Activated CD8-positive, alpha-beta memory T cell treated with anti-CD3 and anti-CD28 coated beads, Interleukin-2, amount 50 U/mL, for 1 hour (primary cell): Measurements from ENCODE around the gene RBM41.
A peak's percentile ranks its signal among the peaks of the same experiment; 100 is the strongest.
"Not testable (repeated sequence)": the region's sequence is repeated elsewhere in the genome, so short reads cannot be mapped to it uniquely, and the experiment has no call there.

Experiments used
- DNase-seq: peaks from one replicate; pipeline ENCODE4 v3.0.0-alpha.2; 2020; ENCODE audit errors: extremely low read depth

The RBM41 gene

DNA sequence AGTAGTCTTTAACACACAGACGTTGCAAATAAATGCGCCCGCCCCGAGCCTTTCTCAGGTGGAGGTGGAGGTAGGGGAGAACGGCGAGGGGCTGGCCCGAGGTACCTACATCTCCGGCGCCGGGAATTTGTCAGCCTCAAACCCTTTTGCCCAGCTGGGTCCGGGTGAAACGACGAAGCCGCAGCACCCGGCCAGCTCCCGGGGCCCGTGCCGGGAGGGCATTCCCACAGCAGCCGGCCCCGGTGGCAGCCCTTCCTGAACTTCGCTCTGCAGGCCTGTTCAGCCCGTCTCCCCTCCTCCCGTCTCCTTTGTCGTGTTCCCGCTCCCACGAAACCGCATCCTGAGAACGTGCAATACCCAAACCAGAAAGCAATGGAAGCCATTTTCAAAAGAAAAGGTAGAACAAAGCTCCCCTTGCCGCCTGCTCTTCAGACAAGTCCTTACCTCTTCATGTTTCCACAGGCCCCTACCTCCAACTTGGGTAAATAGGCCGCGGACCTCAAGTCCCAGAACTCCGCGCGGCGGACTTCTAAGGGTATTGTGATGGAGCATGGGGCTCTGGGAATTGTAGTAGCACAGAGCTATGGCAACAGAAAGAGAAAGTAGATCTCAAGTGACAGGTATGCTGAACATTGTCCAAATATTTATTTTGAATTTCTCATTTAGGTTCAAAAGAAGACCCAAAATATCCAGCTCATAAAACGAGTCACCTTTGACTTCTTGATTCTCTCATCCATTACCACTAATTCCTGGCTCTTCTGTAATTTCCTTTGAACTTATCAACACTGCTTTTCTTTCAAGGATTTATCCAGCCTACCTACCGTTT is at the start of gene RBM41:
Gene RBM41, minus strand, starts transcription at position 501 of the 826 bp plus-strand sequence. Its CDS starts 49 bp downstream, at position 452.
- DNase-seq, result peak; percentile 25

DNA sequence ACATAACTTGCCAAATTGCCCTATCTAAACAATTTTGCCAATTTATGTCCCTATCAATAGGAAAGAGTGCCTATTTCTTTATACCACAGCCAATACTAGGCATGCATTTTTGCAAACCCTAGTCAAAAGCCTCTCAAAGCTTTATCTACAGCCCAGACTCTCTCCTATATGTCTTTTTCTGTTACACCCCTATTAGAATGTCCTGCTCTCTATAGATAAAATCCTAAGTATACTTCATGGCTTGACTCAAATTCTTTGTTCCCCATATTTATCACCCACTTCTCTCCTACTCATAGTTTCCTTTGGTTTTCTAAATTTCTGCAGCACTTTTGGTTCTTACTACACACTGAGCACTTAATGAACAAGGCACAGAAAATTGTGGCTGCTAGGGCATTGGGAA is 49.6 kb upstream of the RBM41 start:
- no peak for DNase-seq

DNA sequence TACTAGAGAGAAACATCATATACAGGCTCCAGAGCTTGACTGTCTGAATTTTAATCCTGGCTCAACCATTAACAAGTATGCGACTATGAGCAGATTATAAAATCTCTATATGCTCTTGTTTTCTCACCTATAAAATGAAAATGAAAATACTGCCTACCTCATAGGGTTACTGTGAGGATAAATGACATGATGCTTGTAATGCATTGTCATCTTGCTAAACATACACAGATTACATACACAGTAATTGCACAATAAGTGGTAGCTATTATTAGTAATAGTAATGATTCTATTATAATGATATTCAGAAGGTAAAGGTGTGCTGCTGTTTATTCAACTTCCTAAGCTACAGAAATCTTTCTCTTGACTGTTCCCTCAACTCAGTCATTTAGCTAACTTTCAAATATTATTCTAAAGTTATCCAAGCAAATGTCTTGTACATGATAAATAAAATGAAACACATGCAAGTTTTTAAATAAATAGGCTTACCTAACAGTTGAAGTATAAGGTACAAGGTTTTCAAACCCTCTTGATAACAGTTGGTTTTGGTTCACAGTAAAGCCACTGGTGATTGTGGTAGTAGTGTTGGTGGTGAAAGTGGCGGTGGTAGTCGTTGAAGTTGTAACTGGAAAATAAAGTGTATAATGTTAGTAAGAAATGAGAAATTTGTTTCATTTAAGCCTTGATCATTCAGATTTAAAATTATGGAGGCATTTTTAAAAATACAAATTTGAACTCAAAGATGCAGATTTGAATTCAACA is 48.7 kb upstream of the RBM41 start:
- DNase-seq, result no peak

- not testable (repeated sequence) for DNase-seq
These were observed 39.0 kb upstream of the RBM41 start for GRCh38 chrX:107157618-107158017.

- not testable (repeated sequence) for DNase-seq
These were observed 37.2 kb upstream of the RBM41 start for GRCh38 chrX:107155621-107156430.

DNA sequence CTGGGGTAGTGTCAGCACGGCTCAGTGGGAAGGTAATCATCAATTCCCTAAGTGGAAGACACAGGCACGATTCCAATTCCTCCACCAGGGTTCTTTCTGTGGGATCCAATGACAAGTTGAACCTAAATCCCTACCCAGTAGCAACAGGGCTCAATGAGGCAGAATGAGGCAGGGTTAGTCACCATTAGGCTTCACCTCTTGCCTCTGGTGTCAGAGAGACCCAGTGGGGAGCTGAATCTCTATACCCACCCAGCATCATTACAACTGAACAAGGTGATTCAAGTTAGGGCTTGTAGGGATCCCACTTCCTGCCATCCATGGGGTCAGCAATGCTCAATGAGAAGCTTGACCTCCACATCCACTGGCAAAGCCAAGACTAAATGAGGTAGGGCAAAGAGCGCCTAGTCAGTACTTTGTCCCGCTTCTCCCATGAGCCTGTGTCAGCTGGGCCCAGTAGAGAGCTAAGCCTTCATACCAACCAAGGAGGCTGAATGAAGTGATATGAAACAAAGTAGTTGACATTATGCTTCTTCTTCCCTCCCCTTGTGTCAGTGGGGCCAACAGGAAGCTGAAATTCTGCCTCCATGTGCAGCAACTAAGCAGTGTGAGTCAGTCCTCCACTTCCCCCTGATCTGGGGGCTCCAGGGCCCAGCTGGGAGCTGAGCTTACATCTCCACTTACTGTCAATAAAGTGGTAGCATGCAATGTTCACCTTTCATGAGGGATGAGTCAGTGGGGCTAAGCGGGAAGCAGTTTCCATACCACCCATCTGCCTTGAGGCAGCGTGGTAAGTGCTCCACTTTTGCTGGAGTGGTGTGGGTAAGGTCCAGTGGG is 36.4 kb upstream of the RBM41 start:
- no peak for DNase-seq

- DNase-seq, result no peak
These were observed 34.4 kb upstream of the RBM41 start for GRCh38 chrX:107153005-107153404.

- no peak for DNase-seq
These were observed 28.0 kb upstream of the RBM41 start for GRCh38 chrX:107146670-107147069.

- DNase-seq, result no peak
These were observed 17.3 kb upstream of the RBM41 start for GRCh38 chrX:107135965-107136307.

DNA sequence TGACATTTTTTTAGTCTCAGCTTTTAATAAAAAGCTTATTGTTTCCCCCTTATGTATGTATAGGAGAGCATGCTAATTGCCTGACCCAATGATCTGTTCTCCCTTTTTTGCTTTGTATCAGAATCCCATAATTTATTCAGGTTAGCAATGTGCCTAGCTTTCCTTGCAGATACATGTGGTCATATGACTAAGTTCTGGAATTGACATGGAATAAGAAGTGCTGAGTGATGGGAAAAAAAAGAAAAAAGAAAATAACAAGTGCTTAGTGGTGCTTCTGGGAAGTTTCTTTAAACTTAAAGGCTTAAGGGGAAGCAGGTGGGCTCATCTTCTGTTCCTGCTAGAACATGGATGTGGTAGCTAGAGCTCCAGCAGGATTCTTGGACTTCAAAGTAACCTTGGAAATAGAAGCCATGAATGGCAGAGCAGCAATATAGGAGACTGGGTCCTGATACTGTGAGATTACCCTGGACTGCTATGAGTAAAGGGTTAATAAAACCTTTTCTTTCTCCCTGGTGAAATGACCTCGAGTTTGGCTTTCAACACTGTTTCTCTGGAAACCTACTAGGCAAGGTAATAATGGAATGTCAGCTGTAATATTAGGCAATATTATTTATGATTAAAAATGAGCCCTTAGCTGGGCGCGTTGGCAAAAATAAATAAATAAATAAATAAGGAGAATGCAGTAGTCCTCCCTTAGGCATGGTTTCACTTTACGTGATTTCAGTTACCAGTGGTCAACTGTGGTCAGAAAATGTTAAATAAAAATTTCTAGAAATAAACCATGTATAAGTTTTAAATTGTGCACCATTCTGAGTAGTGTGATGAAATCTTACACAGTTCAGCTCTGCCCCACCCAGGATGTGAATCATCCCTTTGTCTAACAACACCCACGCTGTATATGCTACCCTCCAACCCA is 16.7 kb upstream of the RBM41 start:
- DNase-seq, result no peak

DNA sequence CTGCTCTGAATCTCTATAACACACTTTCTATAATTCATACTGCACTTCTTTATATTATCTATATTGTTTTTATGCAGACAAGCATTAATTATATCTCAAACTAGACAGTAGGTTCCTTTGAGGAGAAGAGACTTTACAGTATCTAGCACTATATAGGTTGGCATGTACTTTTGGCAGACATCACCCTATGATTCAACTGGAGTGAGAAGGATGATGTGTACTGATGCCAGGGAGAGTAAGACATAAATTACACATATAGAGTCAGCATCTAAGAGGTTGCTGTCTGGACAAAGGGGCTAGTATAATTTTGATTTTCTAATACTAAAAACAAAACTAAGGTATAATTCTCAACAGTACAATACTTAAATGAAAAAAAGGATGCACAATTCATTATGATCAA is 5.1 kb upstream of the RBM41 start:
- DNase-seq, result no peak

GRCh38 chrX:107119283-107119682 is 661 bp upstream of the RBM41 start:
- no peak for DNase-seq

DNA sequence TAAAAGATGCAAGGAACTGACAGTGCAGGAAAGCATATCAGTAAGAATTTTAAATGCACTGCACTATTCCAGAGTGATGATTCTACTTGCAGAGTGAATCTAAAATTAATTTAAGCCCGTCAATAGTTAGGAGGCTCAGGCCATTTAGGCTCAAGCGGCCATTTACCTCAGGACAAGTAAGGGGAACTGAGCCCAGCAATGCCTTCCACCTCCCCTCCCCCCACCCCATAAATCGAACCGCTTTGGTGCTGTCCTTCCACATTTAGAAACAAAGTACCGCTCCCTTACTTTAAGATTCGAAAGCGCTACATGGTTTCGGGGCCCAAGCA is 665 bp downstream of the RBM41 start:
- DNase-seq, result no peak

- DNase-seq, result no peak
These were observed 11.2 kb downstream of the RBM41 start for GRCh38 chrX:107107459-107107858.

- no peak for DNase-seq
These were observed 15.6 kb downstream of the RBM41 start for GRCh38 chrX:107102980-107103379.

- no peak for DNase-seq
These were observed 42.5 kb downstream of the RBM41 start for GRCh38 chrX:107076158-107076557.

DNA sequence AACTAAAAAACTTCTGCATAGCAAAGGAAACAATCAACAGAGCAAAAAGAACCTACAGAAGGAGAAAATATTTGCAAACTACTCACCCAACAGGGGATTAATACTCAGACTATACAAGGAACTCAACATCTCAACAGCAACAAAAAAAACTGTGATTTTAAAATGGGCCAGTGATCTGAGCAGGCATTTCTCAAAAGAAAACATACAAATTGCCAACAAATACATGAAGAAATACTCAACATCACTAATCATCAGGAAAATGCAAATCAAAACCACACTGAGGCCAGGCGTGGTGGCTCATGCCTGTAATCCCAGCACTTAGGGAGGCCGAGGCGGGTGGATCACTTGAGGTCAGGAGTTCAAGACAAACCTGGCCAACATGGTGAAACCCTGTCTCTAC is 60.9 kb downstream of the RBM41 start:
- DNase-seq, result not testable (repeated sequence)

GRCh38 chrX:107054978-107055377 is 63.6 kb downstream of the RBM41 start:
- no peak for DNase-seq

DNA sequence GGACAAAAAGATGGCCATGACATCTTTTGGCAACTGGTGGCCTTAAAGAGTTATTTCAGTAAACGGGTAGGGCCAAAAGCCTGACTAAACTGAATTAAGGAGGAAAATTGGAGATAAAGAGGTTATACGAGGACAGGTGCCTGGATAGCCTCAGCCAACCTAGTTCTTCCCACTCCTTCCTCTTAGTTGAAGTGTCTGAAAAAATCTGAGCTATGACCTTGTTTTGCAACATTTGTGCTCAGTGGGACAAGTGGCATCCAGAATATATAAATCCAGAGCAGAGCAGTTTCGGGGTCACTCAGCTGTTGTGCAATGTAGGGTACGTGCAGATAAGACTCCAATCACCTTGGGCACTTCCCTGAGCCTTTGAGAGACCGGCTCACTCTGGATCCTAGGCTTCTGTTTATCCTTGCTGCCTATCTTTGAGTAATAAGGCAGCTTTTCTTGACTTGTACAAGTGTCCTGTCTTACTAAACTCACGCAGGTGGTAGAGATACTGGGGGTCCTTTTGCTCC is 68.4 kb downstream of the RBM41 start:
- no peak for DNase-seq

DNA sequence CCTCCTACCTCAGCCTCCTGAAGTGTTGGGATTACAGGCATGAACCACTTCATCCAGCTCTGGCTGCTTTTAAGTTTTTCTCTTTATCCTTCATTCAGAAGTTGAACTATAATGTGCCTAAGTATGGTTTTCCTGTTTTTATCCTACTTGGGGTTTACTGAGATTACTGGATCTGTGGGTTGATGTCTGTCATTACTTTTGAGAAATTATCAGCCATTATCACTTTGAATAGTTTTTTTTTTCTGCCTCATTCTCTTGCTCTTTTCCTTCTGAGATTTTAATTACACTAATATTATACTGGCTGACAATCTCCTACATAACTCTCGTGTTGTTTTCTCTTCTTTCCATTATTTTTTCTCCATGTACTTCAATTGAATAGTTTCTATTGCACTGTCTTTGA is 71.0 kb downstream of the RBM41 start:
- no peak for DNase-seq
